WI38 (cell line): ENCODE data around the gene NXNL2.

Source experiments
- H3K4me3 ChIP-seq: 2 replicates; pipeline ENCODE4 v1.5.1; 2011; ENCODE audit warnings: low read depth, mild to moderate bottlenecking, control low read depth, low read length
- TF ChIP-seq, protein P1 (sequence below): IDR thresholded peaks from 2 replicates; pipeline ENCODE4 v1.5.1; 2012; ENCODE audit warnings: low read depth, mild to moderate bottlenecking, control low read depth, low read length

Gene NXNL2

DNA sequence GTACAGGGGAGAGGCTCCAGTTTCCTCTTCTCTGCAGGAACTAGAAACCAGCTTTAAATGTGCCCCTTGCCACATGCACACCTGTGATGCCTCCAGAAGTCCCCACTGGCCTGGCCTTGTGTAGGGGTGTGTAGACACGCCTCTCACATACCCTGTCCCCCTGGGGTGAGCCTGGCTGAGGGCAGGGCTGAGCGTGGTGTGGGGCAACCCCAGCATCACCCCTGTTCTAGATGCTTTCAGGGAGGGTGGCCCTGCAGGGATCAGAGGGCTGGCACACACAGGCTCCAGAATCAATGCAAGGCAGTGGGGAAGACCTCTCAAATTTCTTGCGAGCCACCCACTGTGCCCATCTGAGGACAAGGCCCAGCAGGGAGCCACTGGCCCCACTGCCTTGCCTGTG lies 54.7 kb downstream of the NXNL2 start:
- TF ChIP-seq, protein P1, sequence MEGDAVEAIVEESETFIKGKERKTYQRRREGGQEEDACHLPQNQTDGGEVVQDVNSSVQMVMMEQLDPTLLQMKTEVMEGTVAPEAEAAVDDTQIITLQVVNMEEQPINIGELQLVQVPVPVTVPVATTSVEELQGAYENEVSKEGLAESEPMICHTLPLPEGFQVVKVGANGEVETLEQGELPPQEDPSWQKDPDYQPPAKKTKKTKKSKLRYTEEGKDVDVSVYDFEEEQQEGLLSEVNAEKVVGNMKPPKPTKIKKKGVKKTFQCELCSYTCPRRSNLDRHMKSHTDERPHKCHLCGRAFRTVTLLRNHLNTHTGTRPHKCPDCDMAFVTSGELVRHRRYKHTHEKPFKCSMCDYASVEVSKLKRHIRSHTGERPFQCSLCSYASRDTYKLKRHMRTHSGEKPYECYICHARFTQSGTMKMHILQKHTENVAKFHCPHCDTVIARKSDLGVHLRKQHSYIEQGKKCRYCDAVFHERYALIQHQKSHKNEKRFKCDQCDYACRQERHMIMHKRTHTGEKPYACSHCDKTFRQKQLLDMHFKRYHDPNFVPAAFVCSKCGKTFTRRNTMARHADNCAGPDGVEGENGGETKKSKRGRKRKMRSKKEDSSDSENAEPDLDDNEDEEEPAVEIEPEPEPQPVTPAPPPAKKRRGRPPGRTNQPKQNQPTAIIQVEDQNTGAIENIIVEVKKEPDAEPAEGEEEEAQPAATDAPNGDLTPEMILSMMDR = no peak

DNA sequence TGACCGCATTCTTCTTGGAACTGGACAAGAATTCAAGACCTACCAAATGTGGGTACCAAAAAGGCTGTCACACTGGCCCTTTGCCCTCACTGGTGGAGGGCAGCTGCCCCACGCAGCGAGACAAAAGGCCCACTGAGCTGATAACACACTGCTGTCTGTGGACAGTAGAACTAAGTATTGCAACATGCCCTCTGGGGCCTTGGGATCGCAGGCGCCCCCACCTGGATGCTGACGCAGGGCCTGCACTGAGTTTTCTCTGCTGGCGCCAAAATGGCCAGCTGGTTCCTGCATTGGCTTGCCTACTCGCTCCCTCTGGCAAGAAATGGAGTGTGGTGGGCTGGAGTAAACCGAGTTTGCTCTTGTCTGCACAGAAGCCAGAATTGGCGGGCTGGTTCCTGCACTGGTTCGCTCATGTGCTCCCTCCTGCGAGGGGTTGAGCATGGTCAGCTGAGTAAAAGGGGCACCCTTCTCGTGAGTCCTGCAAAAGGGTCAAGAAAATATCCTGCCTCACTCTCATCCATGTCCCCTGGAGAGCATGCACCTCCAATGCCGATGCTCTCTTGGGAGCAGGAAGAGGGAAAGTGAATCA lies 55.7 kb downstream of the NXNL2 start:
- TF ChIP-seq, protein P1 = no peak

More for the DNA sequence above, 54.7 kb downstream of the NXNL2 start:
- H3K4me3 ChIP-seq = no peak overlapping the region

DNA sequence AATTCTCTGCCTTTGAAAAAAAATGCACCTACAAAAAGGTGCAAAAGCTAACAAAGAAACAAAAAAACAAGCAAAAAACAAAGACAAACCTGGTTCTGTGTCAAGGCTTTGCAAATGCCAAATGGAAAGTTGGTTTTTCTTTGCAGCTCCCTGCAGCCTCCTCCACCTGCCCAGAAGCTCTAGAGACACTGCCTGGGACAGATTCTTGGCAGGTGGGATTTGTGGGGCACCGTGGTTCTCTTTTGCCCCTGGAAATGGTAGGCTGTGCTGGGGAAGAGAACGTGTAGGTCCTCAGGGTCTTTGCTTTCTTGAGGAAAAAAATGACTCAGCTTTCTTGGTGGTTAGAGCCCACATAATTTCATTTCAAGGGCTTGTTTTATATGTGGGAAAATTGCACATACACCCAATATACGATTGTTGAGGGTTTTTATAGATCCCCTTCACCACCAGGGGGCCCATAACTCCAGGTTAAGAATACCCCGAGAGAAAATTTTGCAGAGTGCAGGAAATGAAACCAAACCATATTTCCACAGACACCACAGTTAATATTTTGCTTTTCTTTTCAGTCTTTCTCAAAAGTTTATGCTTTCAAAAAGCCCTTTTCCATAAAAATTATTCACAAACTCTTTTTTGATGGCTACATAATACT lies 58.7 kb downstream of the NXNL2 start:
- no peak overlapping the region for H3K4me3 ChIP-seq
- TF ChIP-seq, protein P1 = peak; percentile 43

More for the DNA sequence above, 55.7 kb downstream of the NXNL2 start:
- H3K4me3 ChIP-seq = no peak overlapping the region
